T1000 (cell line): ENCODE data around the gene ZNF316.

Source experiments
- DNase-seq: peaks from one replicate; lab custom pipeline; 2025; ENCODE audit warnings: mixed read lengths; lab: John Stamatoyannopoulos, UW

The ZNF316 gene

GRCh38 chr7:6691103-6691502 lies 54.0 kb downstream of the ZNF316 start:
- DNase-seq: no peak

- DNase-seq: no peak
Measured at GRCh38 chr7:6691609-6692106, 54.5 kb downstream of the ZNF316 start.

- no peak for DNase-seq
Measured at GRCh38 chr7:6700793-6701192, 63.7 kb downstream of the ZNF316 start.

- no peak for DNase-seq
Measured at GRCh38 chr7:6701860-6702259, 64.7 kb downstream of the ZNF316 start.
